ENCODE results near the gene GAGE10. TPM values are rescaled to one million over a fixed set of nuclear protein-coding genes. Genes with fewer than 3 reads are reported as not detected.

Gene GAGE10
- total RNA-seq, 2 experiments from 2014 or later = not detected

DNA sequence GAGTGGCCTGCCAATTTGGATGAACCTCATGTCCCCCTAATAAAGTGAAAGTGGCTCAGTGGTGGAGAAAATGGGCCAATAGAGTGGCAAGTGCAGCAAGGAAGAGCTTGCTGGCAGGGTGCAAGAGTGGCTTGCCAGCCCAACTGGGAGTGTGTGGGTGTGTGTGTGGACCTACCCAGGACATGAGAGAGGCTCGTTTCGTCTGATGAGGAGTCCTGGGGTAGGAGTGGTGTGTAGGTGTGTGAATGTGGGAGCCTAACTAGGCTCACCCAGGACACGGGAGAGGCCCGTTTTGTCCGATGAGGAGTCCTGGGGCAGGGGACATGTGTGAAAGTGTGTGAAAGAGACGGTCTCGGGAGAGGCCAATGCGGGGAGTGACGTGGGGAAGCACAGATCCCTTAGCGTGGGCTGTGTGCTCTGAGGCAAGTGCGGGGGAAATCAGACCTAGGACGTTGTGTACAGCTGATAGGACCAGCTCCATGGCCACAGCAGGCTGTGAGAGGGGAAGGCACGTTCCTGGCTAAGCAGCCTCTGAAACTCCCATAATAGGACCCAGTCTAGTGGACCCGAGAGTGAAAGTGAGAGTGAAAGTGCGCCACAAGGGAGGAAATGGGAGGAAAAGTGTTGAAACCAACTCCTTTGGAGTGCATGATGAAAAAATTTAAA is 5.3 kb downstream of the GAGE10 start:
- no TSS peak for BruUV-seq (replicated peaks)
- Histone ChIP-seq H3K36me3 (ENCODE audit: insufficient read depth, low read length) (no peaks in the 10 kb centered on the region), H3K9me3 (ENCODE audit: low read length) (no peaks in the 10 kb centered on the region), H3K9me2 (ENCODE audit: insufficient read depth, low read length) (no peaks in the 10 kb centered on the region), H3K27ac (ENCODE audit: low read depth, low read length, poor library complexity, severe bottlenecking) (no peak overlapping the region), H2AFZ (ENCODE audit: low read length) (peak overlapping the region; percentile 69; the same call in 1 of the 2 replicates), H3K4me2 (ENCODE audit: low read length) (peak overlapping the region; percentile 51; the same call in 1 of the 2 replicates), H3K4me3 (ENCODE audit: low read depth, low read length, poor library complexity, severe bottlenecking) (no peak overlapping the region), H4K20me1 (ENCODE audit: insufficient read depth, low read length) (no peaks in the 10 kb centered on the region), H3K79me2 (ENCODE audit: insufficient read depth, low read depth, low read length) (no peaks in the 10 kb centered on the region), H3K4me1 (ENCODE audit: insufficient read depth, low read length, poor library complexity, severe bottlenecking) (no peaks in the 10 kb centered on the region)
- ChIA-PET POLR2A (no interaction called here), CTCF (ENCODE audit: unreplicated experiment) (no interaction called here)
- no peak for DNase-seq (ENCODE audit: low spot score)
- TF ChIP-seq, protein P1, sequence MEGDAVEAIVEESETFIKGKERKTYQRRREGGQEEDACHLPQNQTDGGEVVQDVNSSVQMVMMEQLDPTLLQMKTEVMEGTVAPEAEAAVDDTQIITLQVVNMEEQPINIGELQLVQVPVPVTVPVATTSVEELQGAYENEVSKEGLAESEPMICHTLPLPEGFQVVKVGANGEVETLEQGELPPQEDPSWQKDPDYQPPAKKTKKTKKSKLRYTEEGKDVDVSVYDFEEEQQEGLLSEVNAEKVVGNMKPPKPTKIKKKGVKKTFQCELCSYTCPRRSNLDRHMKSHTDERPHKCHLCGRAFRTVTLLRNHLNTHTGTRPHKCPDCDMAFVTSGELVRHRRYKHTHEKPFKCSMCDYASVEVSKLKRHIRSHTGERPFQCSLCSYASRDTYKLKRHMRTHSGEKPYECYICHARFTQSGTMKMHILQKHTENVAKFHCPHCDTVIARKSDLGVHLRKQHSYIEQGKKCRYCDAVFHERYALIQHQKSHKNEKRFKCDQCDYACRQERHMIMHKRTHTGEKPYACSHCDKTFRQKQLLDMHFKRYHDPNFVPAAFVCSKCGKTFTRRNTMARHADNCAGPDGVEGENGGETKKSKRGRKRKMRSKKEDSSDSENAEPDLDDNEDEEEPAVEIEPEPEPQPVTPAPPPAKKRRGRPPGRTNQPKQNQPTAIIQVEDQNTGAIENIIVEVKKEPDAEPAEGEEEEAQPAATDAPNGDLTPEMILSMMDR (conservative IDR thresholded peaks at IDR 0.05; ENCODE audit: low read length) = no peak
- TF ChIP-seq EZH2phosphoT487 (IDR thresholded peaks at IDR 0.05; ENCODE audit: borderline replicate concordance, low read depth, low read length) = no peak
- intact Hi-C loops (cut with micrococcal nuclease; ENCODE audit: unreplicated experiment) = no loop called here

DNA sequence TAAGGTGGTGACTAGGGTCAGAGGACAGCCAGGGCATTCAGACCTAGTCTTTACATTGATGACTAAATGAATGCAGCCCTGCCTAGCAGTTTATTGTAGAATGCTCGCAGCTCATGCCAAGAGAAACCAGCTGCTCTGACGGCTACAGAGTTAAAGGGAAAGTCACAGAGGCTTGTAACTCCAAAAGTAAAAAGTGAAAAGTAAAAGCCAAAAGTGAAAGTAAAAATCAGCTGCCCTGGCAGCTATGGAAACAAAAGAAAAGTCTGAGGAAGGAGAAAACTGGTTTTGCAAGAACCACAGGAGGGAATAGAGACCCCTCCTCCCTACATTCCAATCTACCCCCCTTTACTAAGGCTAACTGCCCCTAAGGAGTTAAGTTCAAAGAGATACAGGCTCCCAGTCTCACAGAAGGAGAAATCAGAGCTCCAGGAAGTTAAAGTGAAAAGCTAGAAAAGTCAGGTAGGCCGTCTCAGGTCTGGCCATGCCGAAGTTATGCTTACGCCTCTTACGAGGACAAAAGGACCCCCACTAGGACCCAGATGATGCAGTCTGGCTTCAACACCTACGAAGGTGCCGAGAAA is 6.0 kb downstream of the GAGE10 start:
- peak overlapping the region; percentile 69 for H2AFZ ChIP-seq (ENCODE audit: low read length)
- no peaks in the 10 kb centered on the region for H3K9me3 ChIP-seq (ENCODE audit: low read length)
- H3K4me2 ChIP-seq (ENCODE audit: low read length) = peak overlapping the region; percentile 51
- intact Hi-C loops (cut with micrococcal nuclease; ENCODE audit: unreplicated experiment) = no loop called here
- H3K27ac ChIP-seq (ENCODE audit: low read depth, low read length, poor library complexity, severe bottlenecking) = no peak overlapping the region
- no TSS peak for BruUV-seq (replicated peaks)
- CTCF ChIA-PET (ENCODE audit: unreplicated experiment) = no interaction called here
- POLR2A ChIA-PET = no interaction called here
- TF ChIP-seq, protein P1 (conservative IDR thresholded peaks at IDR 0.05; ENCODE audit: low read length) = no peak
- no peak for TF ChIP-seq EZH2phosphoT487 (IDR thresholded peaks at IDR 0.05; ENCODE audit: borderline replicate concordance, low read depth, low read length)
- no peaks in the 10 kb centered on the region for H4K20me1 ChIP-seq (ENCODE audit: insufficient read depth, low read length)
- H3K4me1 ChIP-seq (ENCODE audit: insufficient read depth, low read length, poor library complexity, severe bottlenecking) = no peaks in the 10 kb centered on the region
- no peaks in the 10 kb centered on the region for H3K79me2 ChIP-seq (ENCODE audit: insufficient read depth, low read depth, low read length)
- no peak for DNase-seq (ENCODE audit: low spot score)
- H3K4me3 ChIP-seq (ENCODE audit: low read depth, low read length, poor library complexity, severe bottlenecking) = no peak overlapping the region
- H3K9me2 ChIP-seq (ENCODE audit: insufficient read depth, low read length) = no peaks in the 10 kb centered on the region
- H3K36me3 ChIP-seq (ENCODE audit: insufficient read depth, low read length) = no peaks in the 10 kb centered on the region

DNA sequence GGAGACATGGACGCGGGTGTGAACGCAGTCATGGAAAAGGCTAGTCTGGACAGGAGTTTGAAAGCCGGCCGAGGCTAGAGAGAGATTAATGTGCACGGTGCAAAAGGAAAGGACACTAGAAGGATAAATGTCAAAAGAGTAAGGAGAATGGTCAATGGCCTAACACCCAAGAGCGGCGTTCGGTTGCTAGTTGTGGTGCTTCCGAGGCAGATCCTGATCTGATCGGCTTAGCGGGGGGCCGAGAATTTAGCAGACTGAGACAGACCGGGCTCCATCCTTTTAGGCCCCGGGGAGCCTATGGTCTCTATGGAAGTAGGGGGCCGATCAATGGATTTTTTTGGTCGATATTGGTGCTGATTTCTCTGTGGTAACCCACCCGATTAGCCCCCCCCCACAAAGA is 6.9 kb downstream of the GAGE10 start:
- Histone ChIP-seq H4K20me1 (ENCODE audit: insufficient read depth, low read length) (no peaks in the 10 kb centered on the region), H3K4me2 (ENCODE audit: low read length) (no peak overlapping the region), H3K79me2 (ENCODE audit: insufficient read depth, low read depth, low read length) (no peaks in the 10 kb centered on the region), H3K27ac (ENCODE audit: low read depth, low read length, poor library complexity, severe bottlenecking) (no peak overlapping the region), H3K36me3 (ENCODE audit: insufficient read depth, low read length) (no peaks in the 10 kb centered on the region), H3K4me1 (ENCODE audit: insufficient read depth, low read length, poor library complexity, severe bottlenecking) (no peaks in the 10 kb centered on the region), H3K9me2 (ENCODE audit: insufficient read depth, low read length) (no peaks in the 10 kb centered on the region), H2AFZ (ENCODE audit: low read length) (no peak overlapping the region), H3K4me3 (ENCODE audit: low read depth, low read length, poor library complexity, severe bottlenecking) (no peak overlapping the region), H3K9me3 (ENCODE audit: low read length) (no peaks in the 10 kb centered on the region)
- DNase-seq (ENCODE audit: low spot score) = no peak
- POLR2A ChIA-PET = interaction anchor here (0.6 kb wide), 1 partner anchor 554 kb away, joined by 3 read pairs; no protein-coding TSS in a partner anchor
- no TSS peak for BruUV-seq (replicated peaks)
- TF ChIP-seq EZH2phosphoT487 (IDR thresholded peaks at IDR 0.05; ENCODE audit: borderline replicate concordance, low read depth, low read length) = no peak
- TF ChIP-seq, protein P1 (conservative IDR thresholded peaks at IDR 0.05; ENCODE audit: low read length) = no peak
- intact Hi-C loops (cut with micrococcal nuclease; ENCODE audit: unreplicated experiment) = no loop called here
- CTCF ChIA-PET (ENCODE audit: unreplicated experiment) = no interaction called here

All from OCI-LY7 (cell line).